NCI-H2081 treated with DMSO at 0.1 percent for 48 hours (cell line): ENCODE data around the gene TSPAN16.

ENCODE experiments used
- DNase-seq: peaks from one replicate; lab custom pipeline; 2025; lab: John Stamatoyannopoulos, UW

The TSPAN16 gene

DNA sequence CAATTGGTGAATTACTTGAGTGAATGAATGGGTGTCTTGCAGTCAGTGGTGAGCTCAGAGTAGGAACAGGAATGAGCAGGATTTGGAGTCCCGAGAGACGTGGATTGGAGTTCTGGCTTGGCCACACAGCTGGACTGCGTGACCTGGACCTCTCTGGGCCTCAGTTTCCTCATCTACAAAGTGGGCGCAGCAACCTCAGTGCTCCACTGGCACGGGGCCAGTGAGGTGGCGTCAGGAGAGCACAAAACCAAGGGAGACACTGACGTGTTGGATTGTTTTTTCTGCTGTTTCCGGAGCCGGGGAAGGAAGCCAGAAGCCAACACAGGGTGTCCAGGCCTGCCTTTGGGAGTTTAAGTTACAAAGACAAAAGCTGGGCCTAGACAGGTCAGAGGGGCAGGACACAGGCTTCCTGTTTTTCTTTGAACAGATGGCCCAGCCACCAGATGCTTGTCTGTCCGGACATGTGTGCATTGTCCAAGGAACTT, 27.1 kb upstream of the TSPAN16 start:
- no peak for DNase-seq

DNA sequence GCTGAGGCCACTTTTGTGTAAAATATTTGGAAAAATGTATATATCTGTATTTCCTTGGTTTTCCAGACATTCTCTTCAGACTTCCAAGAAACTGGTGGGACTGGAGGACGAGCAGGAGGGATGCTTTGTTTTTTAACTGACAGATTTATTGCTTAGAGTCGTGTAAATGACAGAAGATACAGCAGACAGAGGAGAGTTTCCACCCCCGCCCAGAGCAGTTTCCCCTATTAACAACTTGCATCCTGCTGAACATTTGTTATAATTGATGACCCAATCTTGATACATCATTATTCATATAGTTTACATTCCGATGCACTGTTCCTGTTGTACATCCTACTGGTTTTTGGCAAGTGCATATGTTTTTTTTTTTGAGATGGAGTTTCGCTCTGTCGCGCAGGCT, 26.6 kb upstream of the TSPAN16 start:
- no peak for DNase-seq

DNA sequence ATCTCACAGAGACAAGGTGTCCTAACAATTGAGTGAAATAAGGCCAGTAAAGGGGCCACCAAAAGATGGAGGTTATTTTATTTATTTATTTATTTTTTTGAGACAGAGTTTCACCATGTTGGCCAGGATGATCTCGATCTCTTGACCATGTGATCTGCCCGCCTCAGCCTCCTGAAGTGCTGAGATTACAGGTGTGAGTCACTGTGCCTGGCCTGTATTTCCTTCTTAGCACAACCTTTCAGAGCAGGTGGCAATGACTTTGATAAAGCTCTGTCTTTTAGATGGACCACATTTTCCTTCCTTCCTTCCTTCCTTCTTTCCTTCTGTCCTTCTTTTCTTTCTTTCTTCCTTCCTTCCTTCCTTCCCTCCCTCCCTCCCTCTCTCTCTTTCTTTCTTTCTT, 22.7 kb upstream of the TSPAN16 start:
- DNase-seq, result no peak

DNA sequence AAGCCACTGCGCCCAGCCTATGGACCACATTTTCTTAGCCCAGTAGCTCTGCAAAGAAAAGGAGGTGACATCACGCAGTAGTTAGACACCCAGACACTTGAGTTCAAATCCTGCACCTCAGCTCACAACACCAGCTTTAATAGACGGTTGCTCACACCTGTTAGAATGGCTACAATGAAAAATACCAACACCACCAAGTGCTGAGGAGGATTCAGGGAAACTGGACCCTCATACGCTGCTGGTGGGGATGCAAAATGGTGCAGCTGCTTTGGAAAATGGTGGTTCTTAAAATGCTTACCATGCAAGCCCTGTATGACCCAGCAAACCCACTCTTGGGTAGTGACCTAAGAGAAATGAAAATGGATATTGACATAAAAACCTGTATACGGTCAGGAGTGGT, 22.0 kb upstream of the TSPAN16 start:
- DNase-seq, result no peak

DNA sequence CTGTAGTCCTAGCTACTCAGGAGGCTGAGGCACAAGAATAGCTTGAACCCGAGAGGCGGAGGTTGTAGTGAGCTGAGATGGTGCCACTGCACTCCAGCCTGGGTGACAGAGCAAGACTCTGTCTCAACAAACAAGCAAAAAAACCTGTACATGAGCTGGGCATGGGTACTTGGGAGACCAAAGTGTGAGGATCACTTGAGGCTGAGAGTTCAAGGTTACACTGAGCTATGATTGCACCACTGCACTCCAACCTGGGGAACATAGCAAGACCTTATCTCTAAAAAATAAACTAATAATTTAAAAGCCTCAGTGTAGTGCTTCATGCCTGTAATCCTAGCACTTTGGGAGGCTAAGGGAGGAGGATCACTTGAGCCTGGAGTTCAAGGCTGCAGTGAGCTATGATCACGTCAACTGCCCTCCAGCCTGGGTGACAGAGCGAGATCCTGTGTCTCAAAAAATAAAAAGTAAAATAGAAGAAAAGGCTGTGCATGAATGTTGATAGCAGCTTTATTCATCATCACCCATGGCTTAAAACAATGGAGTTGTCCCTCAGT, 21.4 kb upstream of the TSPAN16 start:
- DNase-seq, result no peak

DNA sequence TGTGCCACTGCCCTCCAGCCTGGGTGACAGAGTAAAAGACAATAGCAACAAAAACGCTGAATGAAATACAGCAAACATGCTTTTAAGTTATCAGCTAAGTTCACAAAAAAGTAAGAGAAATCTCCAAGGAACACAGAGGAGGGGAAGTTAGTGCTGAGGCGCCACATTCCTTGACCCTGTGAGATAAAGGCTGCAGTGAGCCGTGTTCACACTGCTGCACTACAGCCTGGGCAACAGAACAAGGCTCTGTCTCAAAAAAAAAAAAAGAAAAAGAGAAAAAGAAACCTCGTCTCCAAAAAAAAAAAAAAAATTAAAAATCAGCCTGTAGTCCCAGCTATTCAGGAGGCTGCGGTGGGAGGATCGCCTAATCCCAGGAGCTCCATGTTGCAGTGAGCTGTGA, 17.3 kb upstream of the TSPAN16 start:
- no peak for DNase-seq

DNA sequence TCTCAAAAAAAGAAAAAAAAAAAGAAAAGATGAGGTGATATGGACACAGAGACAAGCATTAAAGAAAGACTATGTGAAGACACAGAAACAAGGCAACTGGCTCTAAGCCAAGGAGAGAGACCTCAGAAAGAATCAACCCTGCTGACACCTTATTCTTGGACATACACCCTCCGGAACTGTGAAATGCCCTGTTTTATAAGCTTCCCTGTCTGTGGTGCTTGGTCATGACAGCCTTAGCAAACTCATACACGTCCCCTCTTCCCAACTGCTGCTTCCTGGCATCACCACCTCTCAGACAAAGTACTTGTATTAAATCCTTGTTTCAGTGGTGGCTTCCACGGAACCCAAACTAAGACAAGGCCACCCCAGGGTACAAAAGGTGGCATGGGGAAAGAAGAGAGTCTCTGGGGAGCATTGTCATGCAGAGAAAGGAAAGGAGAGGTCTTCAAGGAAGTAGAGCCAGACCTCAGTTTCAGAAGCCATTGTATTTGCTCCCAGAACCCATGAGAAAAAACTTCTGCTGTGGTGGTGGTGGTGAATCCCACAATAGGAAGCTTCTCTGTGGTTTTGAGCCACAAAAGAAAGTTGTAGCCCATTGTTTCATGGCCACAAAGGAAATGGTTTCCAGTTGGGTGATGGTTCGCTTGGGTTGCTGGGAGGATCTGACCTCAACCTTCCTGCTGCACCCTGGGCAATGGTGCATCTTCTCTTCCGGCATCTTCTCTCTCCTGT, 16.3 kb upstream of the TSPAN16 start:
- no peak for DNase-seq

DNA sequence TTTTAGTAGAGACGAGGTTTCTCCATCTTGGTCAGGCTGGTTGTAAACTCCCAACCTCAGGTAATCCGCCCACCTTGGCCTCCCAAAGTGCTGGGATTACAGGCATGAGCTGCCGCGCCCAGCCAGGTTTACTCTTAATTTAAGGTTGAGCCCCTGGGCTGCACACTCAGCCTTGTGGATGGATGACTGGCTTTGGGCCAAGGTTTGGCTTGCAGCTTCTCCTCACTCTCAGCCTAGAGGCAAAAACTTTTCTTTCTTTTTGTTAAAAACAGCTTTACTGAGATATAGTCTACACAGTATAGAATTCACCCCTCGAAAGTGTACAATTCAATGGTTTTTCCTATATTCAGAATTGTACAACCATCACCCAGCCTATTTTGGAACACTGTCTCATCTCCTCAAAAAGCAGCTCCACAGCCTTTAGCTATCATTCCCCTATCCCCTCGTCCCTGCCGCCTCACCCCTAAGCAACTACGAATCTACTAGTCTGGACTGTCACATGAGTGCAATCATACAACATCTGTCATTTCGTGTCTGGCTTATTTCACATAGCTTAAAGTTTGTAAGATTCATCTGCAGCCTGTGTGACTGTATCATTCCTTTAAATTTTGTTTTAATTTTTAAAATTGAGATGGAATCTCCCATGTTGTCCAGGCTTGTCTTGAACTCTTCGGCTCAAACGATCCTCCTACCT, 14.5 kb upstream of the TSPAN16 start:
- DNase-seq, result no peak

DNA sequence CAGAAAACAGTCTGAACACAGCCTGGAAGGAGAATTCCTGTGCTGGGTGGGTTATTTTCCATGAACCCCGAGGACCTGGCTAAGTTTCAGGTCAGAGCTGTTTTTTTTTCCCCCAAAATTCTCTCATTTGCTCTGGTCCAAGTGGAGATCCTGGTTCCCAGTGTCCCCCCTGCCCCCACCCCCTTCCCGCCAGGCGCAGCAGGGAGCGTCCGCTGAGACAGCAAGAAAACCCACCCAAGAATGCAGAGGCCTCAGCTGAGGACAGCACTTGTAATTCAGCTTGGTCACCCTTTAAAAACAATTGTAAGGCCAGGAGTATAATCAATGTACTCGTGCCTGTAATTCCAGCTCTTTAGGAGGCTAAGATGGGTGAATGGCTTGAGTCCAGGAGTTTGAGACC, 11.4 kb upstream of the TSPAN16 start:
- no peak for DNase-seq

DNA sequence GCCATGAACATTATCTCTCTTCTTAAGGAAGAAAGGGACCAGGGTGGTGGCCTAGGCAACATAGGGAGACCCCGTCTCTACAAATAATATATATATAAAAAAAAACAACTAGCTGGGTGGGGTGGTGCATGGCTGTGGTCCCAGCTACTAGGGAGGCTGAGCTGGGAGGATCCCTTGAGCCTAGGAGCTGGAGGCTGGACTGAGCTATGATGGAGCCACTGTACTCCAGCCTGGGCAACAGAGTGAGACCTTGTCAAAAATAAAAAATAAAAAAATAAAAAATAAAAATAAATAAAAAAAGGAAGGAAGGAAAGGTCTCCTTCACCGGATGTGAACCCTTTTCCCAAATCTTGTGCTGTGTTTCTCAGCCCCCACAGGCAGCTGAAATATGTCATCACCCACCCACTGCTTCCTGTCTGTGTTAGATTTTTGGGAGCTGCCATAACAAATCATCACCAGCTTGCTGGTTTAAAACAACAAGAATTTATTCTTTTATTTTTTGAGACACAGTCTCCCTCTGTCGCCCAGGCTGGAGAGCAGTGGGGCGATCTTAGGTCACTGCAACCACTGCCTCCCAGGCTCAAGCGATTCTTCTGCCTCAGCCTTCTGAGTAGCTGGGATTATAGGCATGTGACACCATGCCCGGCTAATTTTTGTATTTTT, 9.5 kb upstream of the TSPAN16 start:
- DNase-seq, result no peak

DNA sequence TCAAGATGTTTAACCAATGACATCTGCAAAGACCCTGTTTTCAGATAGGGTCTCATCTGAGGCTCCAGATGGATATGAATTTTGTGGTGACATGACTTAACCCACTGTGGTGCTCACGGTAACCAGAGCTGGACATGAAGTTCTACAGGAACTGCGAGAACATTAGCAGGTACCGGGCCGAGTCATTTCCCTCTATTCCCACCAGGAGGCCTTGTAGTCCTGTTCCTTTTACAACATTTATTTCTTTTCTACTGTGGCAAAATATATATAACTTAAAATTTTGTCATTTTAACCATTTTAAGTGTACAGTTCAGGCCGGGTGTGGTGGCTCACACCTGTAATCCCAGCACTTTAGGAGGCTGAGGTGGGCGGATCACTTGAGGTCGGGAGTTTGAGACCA, 7.6 kb upstream of the TSPAN16 start:
- no peak for DNase-seq

DNA sequence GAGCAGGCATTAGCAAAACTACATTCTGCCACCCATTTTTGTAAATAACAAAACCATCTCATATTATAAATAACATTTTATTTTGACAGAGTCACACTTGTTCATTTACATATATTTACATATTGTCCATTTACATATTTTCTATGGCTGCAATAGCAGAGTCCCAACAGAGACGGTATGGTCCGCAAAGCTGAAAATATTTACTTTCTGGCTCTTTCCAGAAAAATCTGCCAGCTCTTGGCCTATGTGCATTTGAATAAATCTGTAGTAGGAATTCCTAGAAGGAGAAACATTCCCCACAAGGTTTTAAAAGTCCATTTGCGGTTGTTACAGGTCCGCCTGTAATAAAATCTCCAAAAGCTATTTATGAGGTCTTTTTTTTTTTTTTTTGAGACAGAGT, 5.7 kb upstream of the TSPAN16 start:
- no peak for DNase-seq

DNA sequence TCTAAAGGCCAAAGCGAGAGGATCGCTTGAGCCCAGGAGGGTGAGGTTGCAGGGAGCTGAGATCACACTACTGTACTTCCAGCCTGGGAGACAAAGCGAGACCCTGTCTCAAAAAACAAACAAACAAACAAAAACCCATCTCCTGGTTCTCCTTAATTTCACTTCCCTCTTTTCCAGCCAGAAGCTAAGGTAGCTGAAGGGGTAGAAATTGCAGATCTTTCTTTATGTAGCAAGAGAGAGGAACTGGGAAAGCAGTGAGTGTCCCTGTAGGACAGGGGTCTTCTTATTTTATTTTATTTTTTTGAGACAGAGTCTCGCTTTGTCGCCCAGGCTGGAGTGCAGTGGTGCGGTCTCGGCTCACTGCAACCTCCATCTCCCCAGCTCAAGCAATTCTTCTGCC, 4.5 kb upstream of the TSPAN16 start:
- no peak for DNase-seq

DNA sequence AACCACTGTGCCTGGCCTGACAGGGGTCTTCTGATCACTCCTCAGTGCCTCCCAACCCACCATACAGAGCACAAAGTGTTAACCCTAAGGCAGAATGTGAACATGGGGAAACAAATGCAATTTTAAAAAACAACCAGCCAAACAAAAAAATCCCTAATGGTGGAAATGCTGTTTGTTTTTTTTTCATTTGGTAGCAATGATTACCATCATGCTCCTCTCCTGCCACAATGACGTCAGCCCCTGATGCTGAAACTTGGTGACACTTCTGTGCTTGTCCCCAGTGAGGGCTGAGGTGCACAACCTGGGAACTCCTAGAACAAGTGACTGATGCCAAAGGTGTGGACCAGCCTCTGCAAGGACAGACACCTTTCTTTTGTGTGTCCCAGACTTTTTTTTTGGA, 4.0 kb upstream of the TSPAN16 start:
- no peak for DNase-seq

DNA sequence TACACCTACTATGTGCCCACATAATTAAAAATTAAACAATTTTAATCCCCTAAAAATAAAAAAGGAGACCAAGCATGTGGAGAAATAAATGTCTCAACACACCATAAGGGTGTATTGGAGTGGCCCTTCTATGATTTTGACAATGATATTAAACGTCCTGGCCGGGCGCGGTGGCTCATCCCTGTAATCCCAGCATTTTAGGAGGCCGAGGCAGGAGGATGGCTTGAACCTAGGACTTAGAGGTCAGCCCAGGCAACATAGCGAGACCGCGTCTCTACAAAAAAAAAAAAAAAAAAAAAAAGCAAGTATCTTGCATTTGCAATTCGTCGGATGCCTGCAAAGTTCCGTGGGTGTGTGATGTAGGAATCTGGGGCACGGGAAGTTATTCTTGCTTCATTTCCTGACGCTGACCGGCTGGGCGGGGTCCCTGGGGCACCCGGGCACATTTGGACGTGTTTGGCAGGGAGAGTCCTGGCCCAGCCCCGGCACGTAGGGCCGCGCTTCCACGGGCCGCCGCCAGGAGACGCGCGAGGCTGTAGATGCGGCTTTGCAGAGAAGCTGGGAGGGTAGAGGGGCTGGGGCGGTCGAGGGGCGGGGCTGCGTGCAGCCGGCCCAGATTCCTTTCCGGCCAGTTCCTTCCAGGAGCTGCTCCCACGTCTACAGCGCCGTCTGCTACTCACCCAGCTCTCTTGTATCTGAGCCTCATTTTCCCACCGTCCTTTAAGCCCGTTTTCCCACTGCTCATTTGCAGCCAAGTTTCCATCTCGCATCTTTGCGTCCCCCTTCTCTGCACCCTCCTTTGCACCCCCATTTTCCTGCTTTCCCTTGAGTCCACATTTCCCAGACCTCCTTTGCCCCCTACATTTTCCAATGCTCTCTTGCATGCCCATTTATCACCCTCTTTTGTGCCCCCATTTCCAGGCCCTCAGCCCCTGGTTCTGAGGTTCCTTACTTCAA, 2.2 kb upstream of the TSPAN16 start:
- DNase-seq, result peak; percentile 34

DNA sequence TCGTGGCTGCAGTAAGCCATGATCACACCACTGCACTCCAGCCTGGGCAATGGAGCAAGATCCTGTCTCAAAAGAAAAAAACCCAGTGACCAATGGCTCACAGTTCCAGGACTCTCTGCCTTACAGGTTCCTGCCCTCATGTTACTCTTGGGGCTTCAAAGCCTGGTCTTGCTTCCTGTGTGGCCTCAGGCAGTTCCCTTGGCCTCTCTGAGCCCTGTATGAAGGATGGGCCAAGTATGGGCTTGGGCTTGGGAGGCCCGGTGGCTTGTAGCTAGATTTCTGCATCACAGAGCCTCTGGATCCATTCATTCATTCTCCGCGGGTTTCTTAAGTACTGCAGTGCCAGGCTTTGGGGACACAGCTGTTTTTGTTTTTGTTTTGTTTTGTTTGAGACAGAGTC, 780 bp upstream of the TSPAN16 start:
- no peak for DNase-seq

DNA sequence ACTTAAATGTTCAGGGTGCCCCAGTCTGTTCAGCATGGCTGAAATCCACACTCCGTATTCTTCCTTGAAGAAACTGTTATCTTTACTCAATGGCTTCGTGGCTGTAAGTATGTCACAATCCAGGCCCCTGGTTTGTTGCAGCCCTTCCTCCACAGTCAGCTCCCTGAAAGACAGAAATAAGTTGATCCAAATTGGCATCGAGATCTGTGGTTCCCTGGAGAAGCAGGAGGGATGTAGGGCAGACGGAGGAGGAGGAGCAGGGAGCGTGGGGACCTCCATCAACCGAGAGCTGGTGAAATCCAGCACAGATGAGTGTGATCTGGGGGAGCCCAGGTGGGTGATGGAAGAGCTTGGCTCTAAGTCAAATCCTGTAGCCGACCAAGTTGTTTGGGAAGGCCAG, 304 bp downstream of the TSPAN16 start:
- no peak for DNase-seq

DNA sequence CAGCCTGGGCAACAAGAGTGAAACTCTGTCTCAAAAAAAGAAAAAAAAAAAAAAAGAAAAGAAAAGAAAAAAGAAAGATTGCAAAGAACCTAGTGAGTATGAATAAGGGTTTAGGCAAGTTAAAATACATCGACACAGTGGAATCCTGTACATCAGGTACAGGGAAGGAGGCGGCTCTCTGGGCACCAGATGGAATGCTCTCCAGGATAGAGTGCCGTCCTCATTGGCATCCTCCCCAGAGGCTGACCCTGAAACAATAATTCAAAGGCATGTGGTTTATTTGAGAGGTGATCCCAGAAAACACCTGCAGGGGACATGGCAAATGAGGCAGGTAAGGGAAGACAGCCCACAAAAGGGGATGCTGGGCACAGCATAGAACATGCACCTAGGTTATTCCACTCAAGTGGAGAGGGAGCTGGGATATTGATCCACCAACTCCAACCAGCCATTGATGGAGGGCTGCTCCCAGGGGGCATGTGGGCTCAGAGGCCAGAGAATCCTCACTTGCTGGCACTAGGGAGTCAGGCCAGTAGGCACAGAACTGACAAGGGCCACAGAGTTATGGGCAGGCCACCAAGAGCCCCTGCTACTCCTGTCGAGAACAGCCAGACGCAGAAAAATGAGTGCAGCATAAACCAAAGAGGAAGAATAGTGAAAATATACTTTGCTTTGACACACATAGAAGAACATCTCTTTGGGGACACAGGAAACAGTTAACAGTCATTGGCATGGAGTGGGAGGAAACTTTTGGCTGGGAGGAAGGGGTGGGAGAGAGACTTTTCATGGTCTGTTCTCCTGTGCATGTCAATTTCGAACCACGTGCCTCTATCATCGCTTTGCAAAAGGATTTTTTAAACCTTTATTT, 4.2 kb downstream of the TSPAN16 start:
- DNase-seq, result no peak

DNA sequence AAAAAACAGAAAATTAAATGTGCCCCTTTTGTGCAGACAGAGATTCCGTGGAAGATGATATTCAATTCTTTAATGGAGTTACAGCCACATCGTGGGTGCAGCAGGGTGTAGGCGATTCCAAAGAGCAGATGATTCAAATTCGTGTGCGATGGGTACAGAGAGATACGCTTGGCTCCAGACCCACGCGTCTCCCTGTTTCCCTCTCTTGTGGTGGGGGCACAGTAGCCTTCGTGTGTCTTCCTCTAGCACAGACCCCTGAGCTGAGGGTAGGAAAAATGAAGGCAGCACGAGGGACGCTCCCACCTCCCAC, 4.8 kb downstream of the TSPAN16 start:
- no peak for DNase-seq

DNA sequence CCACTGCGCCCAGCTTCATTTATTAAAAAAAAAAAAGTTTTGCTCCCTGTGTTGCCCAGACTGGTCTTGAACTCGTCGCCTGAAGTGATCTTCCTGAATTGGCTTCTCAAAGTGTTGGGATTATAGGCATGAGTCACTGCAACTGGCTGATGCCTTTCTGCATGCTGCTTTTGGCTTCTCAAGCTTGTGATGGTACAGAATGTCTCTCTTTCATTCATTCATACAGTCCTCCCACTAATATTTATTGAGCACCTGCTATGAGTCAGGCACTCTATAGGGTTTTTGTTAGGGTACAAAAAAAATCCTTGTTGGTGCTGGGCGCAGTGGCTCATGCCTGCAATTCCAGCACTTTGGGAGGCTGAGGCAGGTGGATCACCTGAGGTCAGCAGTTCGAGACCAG, 9.0 kb downstream of the TSPAN16 start:
- DNase-seq, result no peak

DNA sequence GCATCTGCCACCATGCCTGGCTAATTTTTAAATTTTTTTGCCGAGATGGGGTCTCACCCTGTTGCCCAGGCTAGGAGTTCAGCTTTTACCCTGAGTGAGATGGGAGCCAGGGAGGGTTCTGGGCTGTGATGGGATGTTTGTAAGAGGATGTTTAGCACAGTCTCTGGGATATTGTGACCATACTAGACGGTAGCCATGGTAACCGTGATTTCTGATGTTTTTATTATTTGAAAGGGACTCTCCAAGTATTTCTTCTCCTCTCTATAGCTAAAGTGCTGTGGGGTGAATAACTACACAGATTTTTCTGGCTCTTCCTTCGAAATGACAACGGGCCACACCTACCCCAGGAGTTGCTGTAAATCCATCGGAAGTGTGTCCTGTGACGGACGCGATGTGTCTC, 10.4 kb downstream of the TSPAN16 start:
- DNase-seq, result no peak
